ENCODE measurements around the gene MARCHF5.

GRCh38 chr10:92313750-92314149, 22.8 kb downstream of the MARCHF5 start:
- TF ChIP-seq CTCF (IDR thresholded peaks at IDR 0.05; ENCODE audit: insufficient read depth, low read length, poor library complexity, severe bottlenecking), result no peak
- no peak for TF ChIP-seq EZH2phosphoT487 (conservative IDR thresholded peaks at IDR 0.05; ENCODE audit: low read length)

Data from SU-DHL-6 (cell line).